Measurements from ENCODE around the gene P2RY8. TPM values are rescaled to one million over a fixed set of nuclear protein-coding genes. Genes with fewer than 3 reads are reported as not detected.

The P2RY8 gene
- total RNA-seq, 1 experiment from 2014 or later, result 0.44 TPM

- POLR2A ChIA-PET, result no interaction called here
- Histone ChIP-seq H3K27me3 (ENCODE audit: insufficient read depth, low read length) (no peaks in the 10 kb centered on the region), H3K9ac (ENCODE audit: low read length) (no peak overlapping the region), H3K9me2 (ENCODE audit: insufficient read depth) (no peaks in the 10 kb centered on the region), H3K4me3 (replicated peaks in 1 of 2; ENCODE audit: low read depth in 1 of 2, low read length in 2 of 2) (no peak overlapping the region), H3K9me3 (ENCODE audit: control insufficient read depth in 1 of 2, insufficient read depth in 1 of 2, low read depth in 1 of 2, low read length in 2 of 2) (no peaks in the 10 kb centered on the region), H3K27ac (ENCODE audit: low read depth, low read length) (no peak overlapping the region), H2AFZ (ENCODE audit: low read depth, low read length, poor library complexity, severe bottlenecking) (no peak overlapping the region), H3K4me2 (ENCODE audit: low read length) (no peak overlapping the region), H3K4me1 (ENCODE audit: control insufficient read depth in 1 of 2, insufficient read depth in 2 of 2, low read length in 2 of 2) (no peaks in the 10 kb centered on the region), H3K36me3 (ENCODE audit: control insufficient read depth in 1 of 2, insufficient read depth in 2 of 2, low read length in 2 of 2) (no peaks in the 10 kb centered on the region), H4K20me1 (ENCODE audit: insufficient read depth) (no peaks in the 10 kb centered on the region), H3K79me2 (ENCODE audit: insufficient read depth, low read length) (no peaks in the 10 kb centered on the region)
- RAD21 ChIA-PET (ENCODE audit: low non-redundant PET in 1 of 2, low total read pairs in 2 of 2, uncharacterized antibody in 2 of 2, unreplicated experiment in 2 of 2), result no interaction called here
- DNase-seq (ENCODE audit: low read depth, low spot score) (no peak), ATAC-seq (no peak)
- TF ChIP-seq EGR1 (IDR thresholded peaks at IDR 0.05; ENCODE audit: low read depth) (no peak), REST (IDR thresholded peaks at IDR 0.05; ENCODE audit: low read depth) (no peak), ZNF274 (IDR thresholded peaks at IDR 0.05; ENCODE audit: low read depth, low read length) (no peak), ZFX (IDR thresholded peaks at IDR 0.05) (no peak), ELF1 (IDR thresholded peaks at IDR 0.05; ENCODE audit: borderline replicate concordance, low read depth) (no peak), POLR2A (IDR thresholded peaks at IDR 0.05; ENCODE audit: borderline replicate concordance, extremely low read depth, insufficient read depth, insufficient read length) (no peak), YY1 (IDR thresholded peaks at IDR 0.05; ENCODE audit: extremely low read depth, insufficient replicate concordance, low read depth, low read length) (no peak), EZH2phosphoT487 (IDR thresholded peaks at IDR 0.05; ENCODE audit: borderline replicate concordance) (no peak), CTCF (IDR thresholded peaks at IDR 0.05 in 2 of 3, conservative IDR thresholded peaks at IDR 0.05 in 1 of 3; ENCODE audit: borderline replicate concordance in 1 of 3, insufficient read depth in 1 of 3, low read depth in 2 of 3, low read length in 2 of 3) (no peak)
- CTCF ChIA-PET, result no interaction called here
- BruUV-seq (replicated peaks), result no TSS peak
- intact Hi-C loops (cut with micrococcal nuclease), result no loop called here
Observed at GRCh38 chrX:1500701-1501624, 36.0 kb downstream of the P2RY8 start.

Measured in HCT116 (cell line).